HFFc6 (cell line): ENCODE results near the gene CFAP221. TPM values are rescaled to one million over a fixed set of nuclear protein-coding genes. Genes with fewer than 3 reads are reported as not detected.

Experiments used
- DNase-seq: peaks from one replicate; pipeline ENCODE4 v3.0.0-alpha.2; 2018
- H3K27ac Mint-ChIP-seq: 2 replicates; pipeline ENCODE4 v1.8.0; 2020; ENCODE audit warnings: mild to moderate bottlenecking, mixed read lengths
- H3K27me3 Mint-ChIP-seq: 2 replicates; pipeline ENCODE4 v1.8.0; 2021; ENCODE audit warnings: mild to moderate bottlenecking, moderate library complexity, mixed read lengths; ENCODE audit not compliant: insufficient read depth
- H3K36me3 Mint-ChIP-seq: 2 replicates; pipeline ENCODE4 v1.8.0; 2021; ENCODE audit warnings: low read depth, mixed read lengths
- H3K4me1 Mint-ChIP-seq: 2 replicates; pipeline ENCODE4 v1.8.0; 2020; ENCODE audit warnings: low read depth, mixed read lengths
- H3K4me3 Mint-ChIP-seq: 2 replicates; pipeline ENCODE4 v1.8.0; 2020; ENCODE audit warnings: mild to moderate bottlenecking, moderate library complexity, mixed read lengths
- H3K9me3 Mint-ChIP-seq: 2 replicates; pipeline ENCODE4 v1.8.0; 2020; ENCODE audit warnings: mild to moderate bottlenecking, mixed read lengths
- CTCF ChIP-seq: fragments of 200-600 bp; sonication (generic); IDR thresholded peaks from 2 replicates; pipeline ENCODE4 v1.5.0; 2021; ENCODE audit warnings: antibody characterized with exemption, mild to moderate bottlenecking
- total RNA-seq, 6 experiments: library from RNA; stranded (reverse); fragmentation: NEBNext Ultra II Directional; extraction: Animal tissue kit (Norgen Biotek cat#: 25700); gene quantifications; 2 replicates in 1 of 6; 3 replicates in 5 of 6; pipeline ENCODE4 v1.2.3, GENCODE V29; 2021

Gene CFAP221
- total RNA-seq, 6 experiments from 2014 or later, result not detected

DNA sequence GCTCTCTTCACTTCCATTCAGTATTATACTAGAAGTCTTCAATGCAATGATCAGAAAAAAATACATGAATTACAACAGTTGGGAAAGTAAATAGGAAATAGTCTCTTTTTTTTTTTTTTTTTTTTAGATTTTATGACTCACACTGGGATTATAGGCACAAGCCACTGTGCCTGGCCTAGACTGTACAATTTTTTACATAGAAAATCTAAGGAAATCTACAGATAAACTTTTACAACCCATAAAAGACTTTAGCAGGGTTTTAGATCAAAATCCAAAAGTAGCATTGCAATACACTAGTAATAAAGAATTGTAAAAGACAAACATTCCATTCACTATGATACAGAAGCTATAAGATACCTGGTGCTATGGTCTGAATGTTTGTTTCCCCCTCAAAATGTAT, 39.0 kb downstream of the CFAP221 start:
- H3K9me3 Mint-ChIP-seq, result no peaks in the 10 kb centered on the region
- H3K4me1 Mint-ChIP-seq, result no peaks in the 10 kb centered on the region
- no peak overlapping the region for H3K4me3 Mint-ChIP-seq
- H3K36me3 Mint-ChIP-seq, result no peaks in the 10 kb centered on the region
- TF ChIP-seq CTCF, result no peak
- DNase-seq, result no peak
- no peak overlapping the region for H3K27ac Mint-ChIP-seq
- peaks cover 4% of the 10 kb centered on the region for H3K27me3 Mint-ChIP-seq

DNA sequence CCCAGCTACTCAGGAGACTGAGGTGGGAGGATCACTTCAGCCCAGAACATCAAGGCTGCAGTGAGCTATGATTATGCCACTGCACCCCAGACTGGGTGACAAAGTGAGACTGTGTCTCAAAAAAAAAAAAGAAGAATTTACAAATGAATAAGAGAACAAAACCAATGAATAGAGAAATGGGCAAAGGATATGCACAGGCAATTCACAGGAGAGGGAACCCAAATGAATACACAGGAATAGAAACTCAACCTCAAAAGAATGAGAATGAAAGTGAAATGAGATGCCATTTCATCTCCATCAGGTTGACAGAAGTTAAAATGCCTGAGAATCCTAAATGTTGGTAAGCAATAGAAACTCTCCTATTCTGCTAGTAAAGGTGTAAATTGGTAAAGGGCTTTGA, 40.2 kb downstream of the CFAP221 start:
- Mint-ChIP-seq H3K27me3 (peaks cover 4% of the 10 kb centered on the region), H3K9me3 (no peaks in the 10 kb centered on the region), H3K27ac (no peak overlapping the region), H3K36me3 (no peaks in the 10 kb centered on the region), H3K4me1 (no peaks in the 10 kb centered on the region), H3K4me3 (no peak overlapping the region)
- DNase-seq, result no peak
- TF ChIP-seq CTCF, result no peak

GRCh38 chr2:119586085-119586484, 41.8 kb downstream of the CFAP221 start:
- H3K4me1 Mint-ChIP-seq, result no peaks in the 10 kb centered on the region
- H3K4me3 Mint-ChIP-seq, result no peak overlapping the region
- no peak overlapping the region for H3K27ac Mint-ChIP-seq
- DNase-seq, result no peak
- no peak for TF ChIP-seq CTCF
- no peaks in the 10 kb centered on the region for H3K9me3 Mint-ChIP-seq
- no peaks in the 10 kb centered on the region for H3K36me3 Mint-ChIP-seq
- H3K27me3 Mint-ChIP-seq, result peaks cover 4% of the 10 kb centered on the region

DNA sequence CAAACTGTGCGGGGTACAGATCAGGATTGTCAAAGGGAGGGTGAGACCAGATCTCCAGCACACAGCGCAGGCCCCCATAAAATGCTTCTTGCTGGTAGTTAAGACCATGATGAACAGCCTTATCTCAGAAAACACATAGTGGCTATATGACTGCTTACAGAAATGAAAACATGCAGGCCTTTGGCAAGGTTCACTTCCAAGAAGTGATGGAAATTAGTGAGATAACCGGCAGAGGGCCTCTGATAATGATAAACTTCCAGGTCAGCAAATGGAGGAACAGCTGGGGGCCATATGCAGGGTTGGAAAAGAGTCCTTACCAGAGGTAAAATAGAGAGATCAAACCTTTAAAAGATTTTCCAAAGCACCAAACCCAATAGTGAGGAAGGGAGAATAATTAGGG, 46.6 kb downstream of the CFAP221 start:
- Mint-ChIP-seq H3K36me3 (no peaks in the 10 kb centered on the region), H3K4me1 (no peaks in the 10 kb centered on the region), H3K27me3 (no peaks in the 10 kb centered on the region; the same call in none of the 2 replicates), H3K9me3 (no peaks in the 10 kb centered on the region), H3K27ac (no peak overlapping the region), H3K4me3 (no peak overlapping the region)
- no peak for DNase-seq
- TF ChIP-seq CTCF, result no peak

DNA sequence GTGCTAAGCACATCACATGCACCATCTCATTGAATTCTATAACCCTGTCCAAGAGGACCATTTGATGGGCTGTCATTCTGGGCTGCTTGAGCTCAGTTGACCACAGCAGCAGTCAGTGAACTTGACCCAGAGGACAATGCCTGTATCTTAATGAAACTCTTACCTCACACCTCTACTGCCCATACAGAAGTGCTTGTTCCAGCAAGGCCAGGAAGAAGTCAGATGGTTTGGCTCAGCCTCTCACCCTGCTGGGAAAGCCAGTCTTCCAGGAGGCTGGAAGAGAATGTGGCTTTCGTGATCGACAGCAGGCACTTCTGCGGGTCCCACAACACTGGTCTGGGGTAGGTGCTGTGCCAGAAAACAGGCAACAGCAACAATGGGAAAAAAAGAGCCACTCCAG, 47.3 kb downstream of the CFAP221 start:
- H3K4me1 Mint-ChIP-seq, result no peaks in the 10 kb centered on the region
- no peaks in the 10 kb centered on the region for H3K36me3 Mint-ChIP-seq
- no peak overlapping the region for H3K4me3 Mint-ChIP-seq
- H3K27me3 Mint-ChIP-seq, result no peaks in the 10 kb centered on the region; the same call in none of the 2 replicates
- no peak for DNase-seq
- no peak for TF ChIP-seq CTCF
- H3K9me3 Mint-ChIP-seq, result no peaks in the 10 kb centered on the region
- no peak overlapping the region for H3K27ac Mint-ChIP-seq

DNA sequence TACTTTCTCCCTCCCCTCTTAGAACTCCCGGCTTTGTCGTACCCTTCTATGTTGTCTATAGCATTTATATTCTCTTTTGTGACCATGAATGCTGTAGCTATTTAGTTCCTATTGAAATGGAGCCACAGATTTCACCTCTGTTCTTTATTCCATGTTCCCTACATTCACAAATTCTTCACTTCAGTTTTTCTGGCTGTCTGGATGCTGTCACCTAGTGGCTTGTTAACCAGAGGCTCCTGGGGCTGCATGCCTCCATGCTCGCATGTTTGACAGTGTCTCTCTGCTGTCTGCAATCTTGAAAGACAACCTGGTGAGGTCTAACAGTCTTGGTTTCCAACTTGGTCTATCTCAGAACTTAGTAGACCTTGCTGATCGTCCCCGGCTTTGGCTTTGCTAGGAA, 48.2 kb downstream of the CFAP221 start:
- Mint-ChIP-seq H3K4me1 (no peaks in the 10 kb centered on the region), H3K36me3 (no peaks in the 10 kb centered on the region), H3K9me3 (no peaks in the 10 kb centered on the region), H3K4me3 (no peak overlapping the region), H3K27me3 (no peaks in the 10 kb centered on the region; the same call in none of the 2 replicates), H3K27ac (no peak overlapping the region)
- no peak for DNase-seq
- no peak for TF ChIP-seq CTCF
